K562 (cell line): ENCODE measurements around the gene MAGI2. TPM values are rescaled to one million over a fixed set of nuclear protein-coding genes. Genes with fewer than 3 reads are reported as not detected.

Experiments
- ETV5 ChIP-seq: sonication (generic); formaldehyde crosslinking; IDR thresholded peaks from 2 replicates; pipeline ENCODE4 v1.4.0; 2020; ENCODE audit warnings: low read depth, mild to moderate bottlenecking, missing genetic modification reagents
- GTF2E2 ChIP-seq: fragments of 200-800 bp; sonication (Bioruptor generic); IDR thresholded peaks from 2 replicates; pipeline ENCODE4 v1.6.1; 2016; ENCODE audit warnings: missing genetic modification characterization, missing compliant biosample characterization
- MECOM ChIP-seq: fragments of 250-450 bp; sonication (Bioruptor Pico); IDR thresholded peaks from 2 replicates; pipeline ENCODE4 v1.8.0; 2022; ENCODE audit warnings: inconsistent platforms
- MEF2A ChIP-seq: IDR thresholded peaks from 2 replicates; pipeline ENCODE4 v1.6.1; 2011; ENCODE audit warnings: low read depth, mild to moderate bottlenecking, low read length, moderate library complexity; ENCODE audit not compliant: control insufficient read depth
- OTX1 ChIP-seq: fragments of 450-650 bp; formaldehyde crosslinking; IDR thresholded peaks from 2 replicates; pipeline ENCODE4 v1.4.0; 2022; ENCODE audit warnings: mild to moderate bottlenecking
- ZNF57 ChIP-seq: fragments of 450-650 bp; formaldehyde crosslinking; IDR thresholded peaks from 2 replicates; pipeline ENCODE4 v1.4.0; 2020; ENCODE audit warnings: mild to moderate bottlenecking, moderate library complexity
- ZNF583 ChIP-seq: fragments of 250-450 bp; sonication (Bioruptor Pico); IDR thresholded peaks from 2 replicates; pipeline ENCODE4 v1.4.0; 2020
- polyA plus RNA-seq, 8 experiments: library from polyadenylated mRNA; depleted of rRNA in 4 of 8; stranded (reverse) in 5 of 8; unstranded in 3 of 8; fragments of >200 nt; fragmentation: Nextera tagmentation in 2 of 8; fragmentation: Illumina TruSeq in 1 of 8; extraction: Ambion mirVana in 2 of 8; extraction: Trizol in 1 of 8; gene quantifications; 2 replicates each; pipeline versions ENCODE4 v1.2.1 to v1.2.3, GENCODE V29; 2011 to 2014; ENCODE audit warnings: inconsistent platforms in 1 of 8, missing spikeins in 1 of 8
- total RNA-seq, 7 experiments: library from RNA; depleted of rRNA in 6 of 7; stranded (reverse); fragments of >200 nt in 6 of 7; fragmentation: Illumina TruSeq in 2 of 7; extraction: Trizol in 2 of 7; gene quantifications; 2 replicates each; pipeline versions ENCODE4 v1.2.1 to v1.2.3, GENCODE V29; 2011 to 2021; ENCODE audit warnings: low replicate concordance in 1 of 7
- TF ChIP-seq, protein P1 (sequence below), 2 experiments: fragments of 450-650 bp in 1 of 2; sonication (generic) in 1 of 2; formaldehyde crosslinking in 1 of 2; IDR thresholded peaks; 2 replicates each; pipeline versions ENCODE4 v1.7.1 to v1.9.0; 2016 to 2022; ENCODE audit warnings: inconsistent platforms in 1 of 2, mild to moderate bottlenecking in 1 of 2, missing genetic modification reagents in 1 of 2
- TF ChIP-seq, protein P2 (sequence below): sonication (generic); formaldehyde crosslinking; IDR thresholded peaks from 2 replicates; pipeline ENCODE4 v1.8.0; 2022; ENCODE audit warnings: mild to moderate bottlenecking, missing genetic modification reagents
- TF ChIP-seq, protein P3 (sequence below): fragments of 250-450 bp; sonication (Bioruptor Pico); IDR thresholded peaks from 2 replicates; pipeline ENCODE4 v1.9.0; 2021; ENCODE audit warnings: mild to moderate bottlenecking
- TF ChIP-seq, protein P4 (sequence below): fragments of 250-450 bp; sonication (Bioruptor Pico); IDR thresholded peaks from 2 replicates; pipeline ENCODE4 v1.4.0; 2020; ENCODE audit warnings: mild to moderate bottlenecking

MAGI2 gene
- total and polyA plus RNA-seq, 9 of the 15 experiments (the other 6 are each of a cell fraction or from before 2014, with no cell fraction given) = 0.27 to 1.4 (median 0.70) TPM

DNA sequence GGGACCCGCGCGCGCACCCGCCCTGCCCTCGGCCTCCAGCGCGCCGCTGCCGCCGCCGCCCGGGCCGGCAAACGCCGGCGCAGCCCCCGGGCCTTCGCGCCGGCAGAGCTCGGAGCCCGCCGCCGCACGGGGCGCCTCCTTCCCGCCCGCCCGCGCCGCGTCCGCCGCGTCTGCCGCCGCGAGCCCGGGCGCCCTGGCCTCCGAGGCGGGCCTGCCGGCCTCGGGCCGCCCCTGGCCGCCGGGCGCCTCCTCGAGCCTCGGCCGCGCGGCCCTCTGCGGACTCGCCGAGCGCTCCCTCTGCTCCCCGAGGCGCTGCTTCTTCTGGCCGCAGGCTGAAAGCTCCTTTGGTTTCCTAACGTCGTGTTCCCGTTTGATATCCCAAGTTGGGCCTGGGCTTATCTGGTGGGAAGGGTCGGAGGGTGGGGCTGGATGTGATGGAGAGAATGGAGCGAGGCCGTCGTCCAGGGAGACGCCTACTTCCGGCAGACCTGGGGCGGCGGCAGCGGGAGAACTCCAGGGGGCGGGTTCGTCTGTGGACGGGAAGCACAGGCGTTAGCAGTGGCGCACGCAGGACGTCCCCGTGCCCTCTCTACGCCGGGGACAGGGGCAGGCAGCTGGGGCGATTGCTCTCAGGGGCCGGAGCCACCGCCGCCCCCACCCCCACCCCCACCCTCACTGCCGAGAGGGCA, 1433.9 kb downstream of the MAGI2 start (continued):
- TF ChIP-seq, protein P1, sequence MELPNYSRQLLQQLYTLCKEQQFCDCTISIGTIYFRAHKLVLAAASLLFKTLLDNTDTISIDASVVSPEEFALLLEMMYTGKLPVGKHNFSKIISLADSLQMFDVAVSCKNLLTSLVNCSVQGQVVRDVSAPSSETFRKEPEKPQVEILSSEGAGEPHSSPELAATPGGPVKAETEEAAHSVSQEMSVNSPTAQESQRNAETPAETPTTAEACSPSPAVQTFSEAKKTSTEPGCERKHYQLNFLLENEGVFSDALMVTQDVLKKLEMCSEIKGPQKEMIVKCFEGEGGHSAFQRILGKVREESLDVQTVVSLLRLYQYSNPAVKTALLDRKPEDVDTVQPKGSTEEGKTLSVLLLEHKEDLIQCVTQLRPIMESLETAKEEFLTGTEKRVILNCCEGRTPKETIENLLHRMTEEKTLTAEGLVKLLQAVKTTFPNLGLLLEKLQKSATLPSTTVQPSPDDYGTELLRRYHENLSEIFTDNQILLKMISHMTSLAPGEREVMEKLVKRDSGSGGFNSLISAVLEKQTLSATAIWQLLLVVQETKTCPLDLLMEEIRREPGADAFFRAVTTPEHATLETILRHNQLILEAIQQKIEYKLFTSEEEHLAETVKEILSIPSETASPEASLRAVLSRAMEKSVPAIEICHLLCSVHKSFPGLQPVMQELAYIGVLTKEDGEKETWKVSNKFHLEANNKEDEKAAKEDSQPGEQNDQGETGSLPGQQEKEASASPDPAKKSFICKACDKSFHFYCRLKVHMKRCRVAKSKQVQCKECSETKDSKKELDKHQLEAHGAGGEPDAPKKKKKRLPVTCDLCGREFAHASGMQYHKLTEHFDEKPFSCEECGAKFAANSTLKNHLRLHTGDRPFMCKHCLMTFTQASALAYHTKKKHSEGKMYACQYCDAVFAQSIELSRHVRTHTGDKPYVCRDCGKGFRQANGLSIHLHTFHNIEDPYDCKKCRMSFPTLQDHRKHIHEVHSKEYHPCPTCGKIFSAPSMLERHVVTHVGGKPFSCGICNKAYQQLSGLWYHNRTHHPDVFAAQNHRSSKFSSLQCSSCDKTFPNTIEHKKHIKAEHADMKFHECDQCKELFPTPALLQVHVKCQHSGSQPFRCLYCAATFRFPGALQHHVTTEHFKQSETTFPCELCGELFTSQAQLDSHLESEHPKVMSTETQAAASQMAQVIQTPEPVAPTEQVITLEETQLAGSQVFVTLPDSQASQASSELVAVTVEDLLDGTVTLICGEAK (IDR thresholded peaks at IDR 0.05) = peak; percentile 81
- TF ChIP-seq, protein P1 (CRISPR knock-in tag; IDR thresholded peaks at IDR 0.05) = no peak
- TF ChIP-seq OTX1 = no peak
- TF ChIP-seq, protein P2, sequence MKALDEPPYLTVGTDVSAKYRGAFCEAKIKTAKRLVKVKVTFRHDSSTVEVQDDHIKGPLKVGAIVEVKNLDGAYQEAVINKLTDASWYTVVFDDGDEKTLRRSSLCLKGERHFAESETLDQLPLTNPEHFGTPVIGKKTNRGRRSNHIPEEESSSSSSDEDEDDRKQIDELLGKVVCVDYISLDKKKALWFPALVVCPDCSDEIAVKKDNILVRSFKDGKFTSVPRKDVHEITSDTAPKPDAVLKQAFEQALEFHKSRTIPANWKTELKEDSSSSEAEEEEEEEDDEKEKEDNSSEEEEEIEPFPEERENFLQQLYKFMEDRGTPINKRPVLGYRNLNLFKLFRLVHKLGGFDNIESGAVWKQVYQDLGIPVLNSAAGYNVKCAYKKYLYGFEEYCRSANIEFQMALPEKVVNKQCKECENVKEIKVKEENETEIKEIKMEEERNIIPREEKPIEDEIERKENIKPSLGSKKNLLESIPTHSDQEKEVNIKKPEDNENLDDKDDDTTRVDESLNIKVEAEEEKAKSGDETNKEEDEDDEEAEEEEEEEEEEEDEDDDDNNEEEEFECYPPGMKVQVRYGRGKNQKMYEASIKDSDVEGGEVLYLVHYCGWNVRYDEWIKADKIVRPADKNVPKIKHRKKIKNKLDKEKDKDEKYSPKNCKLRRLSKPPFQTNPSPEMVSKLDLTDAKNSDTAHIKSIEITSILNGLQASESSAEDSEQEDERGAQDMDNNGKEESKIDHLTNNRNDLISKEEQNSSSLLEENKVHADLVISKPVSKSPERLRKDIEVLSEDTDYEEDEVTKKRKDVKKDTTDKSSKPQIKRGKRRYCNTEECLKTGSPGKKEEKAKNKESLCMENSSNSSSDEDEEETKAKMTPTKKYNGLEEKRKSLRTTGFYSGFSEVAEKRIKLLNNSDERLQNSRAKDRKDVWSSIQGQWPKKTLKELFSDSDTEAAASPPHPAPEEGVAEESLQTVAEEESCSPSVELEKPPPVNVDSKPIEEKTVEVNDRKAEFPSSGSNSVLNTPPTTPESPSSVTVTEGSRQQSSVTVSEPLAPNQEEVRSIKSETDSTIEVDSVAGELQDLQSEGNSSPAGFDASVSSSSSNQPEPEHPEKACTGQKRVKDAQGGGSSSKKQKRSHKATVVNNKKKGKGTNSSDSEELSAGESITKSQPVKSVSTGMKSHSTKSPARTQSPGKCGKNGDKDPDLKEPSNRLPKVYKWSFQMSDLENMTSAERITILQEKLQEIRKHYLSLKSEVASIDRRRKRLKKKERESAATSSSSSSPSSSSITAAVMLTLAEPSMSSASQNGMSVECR (CRISPR knock-in tag) = no peak
- no peak for TF ChIP-seq ZNF57
- TF ChIP-seq ZNF583 (CRISPR knock-in tag) = no peak
- peak; percentile 81 for TF ChIP-seq ETV5 (CRISPR knock-in tag)
- no peak for TF ChIP-seq MECOM
- TF ChIP-seq, protein P3, sequence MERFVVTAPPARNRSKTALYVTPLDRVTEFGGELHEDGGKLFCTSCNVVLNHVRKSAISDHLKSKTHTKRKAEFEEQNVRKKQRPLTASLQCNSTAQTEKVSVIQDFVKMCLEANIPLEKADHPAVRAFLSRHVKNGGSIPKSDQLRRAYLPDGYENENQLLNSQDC (CRISPR knock-in tag) = peak; percentile 37; the same call in 1 of the 2 replicates
- TF ChIP-seq MEF2A = no peak
- TF ChIP-seq GTF2E2 (tag) = 0 out of 2 replicates have a peak, but pooled peaks have one; percentile 69
- TF ChIP-seq, protein P4, sequence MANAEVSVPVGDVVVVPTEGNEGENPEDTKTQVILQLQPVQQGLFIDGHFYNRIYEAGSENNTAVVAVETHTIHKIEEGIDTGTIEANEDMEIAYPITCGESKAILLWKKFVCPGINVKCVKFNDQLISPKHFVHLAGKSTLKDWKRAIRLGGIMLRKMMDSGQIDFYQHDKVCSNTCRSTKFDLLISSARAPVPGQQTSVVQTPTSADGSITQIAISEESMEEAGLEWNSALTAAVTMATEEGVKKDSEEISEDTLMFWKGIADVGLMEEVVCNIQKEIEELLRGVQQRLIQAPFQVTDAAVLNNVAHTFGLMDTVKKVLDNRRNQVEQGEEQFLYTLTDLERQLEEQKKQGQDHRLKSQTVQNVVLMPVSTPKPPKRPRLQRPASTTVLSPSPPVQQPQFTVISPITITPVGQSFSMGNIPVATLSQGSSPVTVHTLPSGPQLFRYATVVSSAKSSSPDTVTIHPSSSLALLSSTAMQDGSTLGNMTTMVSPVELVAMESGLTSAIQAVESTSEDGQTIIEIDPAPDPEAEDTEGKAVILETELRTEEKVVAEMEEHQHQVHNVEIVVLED (CRISPR knock-in tag) = peak; percentile 51; the same call in 1 of the 2 replicates
